C1 segment of cervical spinal cord (tissue), 14 donors: Measurements from ENCODE around the gene TRPM6.
"Not testable (repeated sequence)": the region's sequence is repeated elsewhere in the genome, so short reads cannot be mapped to it uniquely, and the experiment has no call there.

Experiments used
- DNase-seq, 14 donors: peaks; one replicate each; lab custom pipeline; 2025; lab: John Stamatoyannopoulos, UW

TRPM6 gene

GRCh38 chr9:74887041-74887980 is at the start of gene TRPM6:
Gene TRPM6 (minus strand): TSS chr9:74887921. CDS start chr9:74887856, 65 bp downstream.
- DNase-seq: peak in 6 of 14 donors; percentile 2 to 64 (median 12)

GRCh38 chr9:74935008-74935407 is 47.3 kb upstream of the TRPM6 start:
- no peak for DNase-seq

GRCh38 chr9:74921737-74922136 is 34.0 kb upstream of the TRPM6 start:
- no peak for DNase-seq

GRCh38 chr9:74920944-74921626 is 33.4 kb upstream of the TRPM6 start:
- no peak for DNase-seq

GRCh38 chr9:74910036-74910435 is 22.3 kb upstream of the TRPM6 start:
- no peak for DNase-seq

GRCh38 chr9:74908665-74909064 is 20.9 kb upstream of the TRPM6 start:
- no peak for DNase-seq

- no peak for DNase-seq
Observed at GRCh38 chr9:74907085-74907484, 19.4 kb upstream of the TRPM6 start.

GRCh38 chr9:74901001-74901400 is 13.3 kb upstream of the TRPM6 start:
- DNase-seq: no peak

- DNase-seq: not testable (repeated sequence)
Observed at GRCh38 chr9:74888449-74888848, 728 bp upstream of the TRPM6 start.

- DNase-seq: no peak
Observed at GRCh38 chr9:74887981-74888370, 255 bp upstream of the TRPM6 start.

- no peak for DNase-seq
Observed at GRCh38 chr9:74876382-74876949, 11.3 kb downstream of the TRPM6 start.

GRCh38 chr9:74875656-74876055 is 12.1 kb downstream of the TRPM6 start:
- DNase-seq: no peak

- DNase-seq: no peak
Observed at GRCh38 chr9:74874220-74874619, 13.5 kb downstream of the TRPM6 start.

GRCh38 chr9:74872619-74873233 is 15.0 kb downstream of the TRPM6 start:
- no peak for DNase-seq

- DNase-seq: no peak
Observed at GRCh38 chr9:74867483-74867882, 20.2 kb downstream of the TRPM6 start.

- DNase-seq: no peak
Observed at GRCh38 chr9:74865177-74865576, 22.5 kb downstream of the TRPM6 start.

- DNase-seq: no peak
Observed at GRCh38 chr9:74861773-74862474, 25.8 kb downstream of the TRPM6 start.

- DNase-seq: no peak
Observed at GRCh38 chr9:74861071-74861470, 26.6 kb downstream of the TRPM6 start.

- not testable (repeated sequence) for DNase-seq
Observed at GRCh38 chr9:74860247-74860646, 27.5 kb downstream of the TRPM6 start.

- DNase-seq: no peak
Observed at GRCh38 chr9:74859786-74860185, 27.9 kb downstream of the TRPM6 start.

- no peak for DNase-seq
Observed at GRCh38 chr9:74858751-74859414, 28.8 kb downstream of the TRPM6 start.
